DND-41 (cell line): Measurements from ENCODE around the gene EHD1.

Experiments
- ATAC-seq: fragments of 200-7000 bp; cut with Tn5 transposase; 3 replicates; pipeline ENCODE4 v1.9.1; 2021; ENCODE audit warnings: low read depth; ENCODE audit not compliant: insufficient read depth
- DNase-seq: peaks from one replicate; pipeline ENCODE4 v3.0.0-alpha.2; 2020
- H2AFZ ChIP-seq: 2 replicates; pipeline ENCODE4 v1.6.0; 2012; ENCODE audit warnings: low read depth, low read length
- H3K27ac ChIP-seq: 2 replicates; pipeline ENCODE4 v1.5.1; 2012; ENCODE audit warnings: low read length, inconsistent platforms
- H3K27me3 ChIP-seq: fragments of 200-600 bp; sonication (generic); 2 replicates; pipeline ENCODE4 v1.6.0; 2012; ENCODE audit warnings: low read length, mild to moderate bottlenecking, inconsistent platforms; ENCODE audit not compliant: insufficient read depth, poor library complexity
- H3K36me3 ChIP-seq: 2 replicates; pipeline ENCODE4 v1.5.1; 2012; ENCODE audit warnings: low read length, inconsistent platforms; ENCODE audit not compliant: insufficient read depth
- H3K4me1 ChIP-seq: 2 replicates; pipeline ENCODE4 v1.5.1; 2012; ENCODE audit warnings: mild to moderate bottlenecking, low read length; ENCODE audit not compliant: insufficient read depth
- H3K4me2 ChIP-seq: 2 replicates; pipeline ENCODE4 v1.6.0; 2012; ENCODE audit warnings: mild to moderate bottlenecking, moderate library complexity, low read length, inconsistent platforms; ENCODE audit not compliant: insufficient read depth
- H3K4me3 ChIP-seq, 2 experiments: fragments of 200-600 bp in 1 of 2; shearing (Covaris generic) in 1 of 2; 2 replicates each; pipeline ENCODE4 v1.5.1; 2012 to 2016; ENCODE audit warnings: inconsistent platforms in 2 of 2, low read length in 2 of 2, mild to moderate bottlenecking in 2 of 2, low read depth in 1 of 2, moderate library complexity in 1 of 2
- H3K79me2 ChIP-seq: 2 replicates; pipeline ENCODE4 v1.6.0; 2012; ENCODE audit warnings: low read length, inconsistent platforms; ENCODE audit not compliant: insufficient read depth
- H3K9ac ChIP-seq: 2 replicates; pipeline ENCODE4 v1.6.0; 2012; ENCODE audit warnings: low read depth, mild to moderate bottlenecking, inconsistent platforms, low read length, moderate library complexity
- H3K9me3 ChIP-seq: 2 replicates; pipeline ENCODE4 v1.5.1; 2012; ENCODE audit warnings: low read length, moderate library complexity, mild to moderate bottlenecking, inconsistent platforms; ENCODE audit not compliant: insufficient read depth, severe bottlenecking
- H4K20me1 ChIP-seq: 2 replicates; pipeline ENCODE4 v1.6.0; 2012; ENCODE audit warnings: low read length; ENCODE audit not compliant: insufficient read depth
- CTCF ChIP-seq: IDR thresholded peaks from 2 replicates; pipeline ENCODE4 v1.5.1; 2012; ENCODE audit warnings: borderline replicate concordance, low read length, moderate library complexity, mild to moderate bottlenecking; ENCODE audit not compliant: poor library complexity, severe bottlenecking; ENCODE audit errors: extremely low read depth
- EZH2 ChIP-seq: IDR thresholded peaks from 3 replicates; pipeline ENCODE4 v1.6.1; 2012; ENCODE audit warnings: borderline replicate concordance, low read depth, mild to moderate bottlenecking, moderate library complexity, low read length, inconsistent platforms; ENCODE audit not compliant: severe bottlenecking

Gene EHD1

DNA sequence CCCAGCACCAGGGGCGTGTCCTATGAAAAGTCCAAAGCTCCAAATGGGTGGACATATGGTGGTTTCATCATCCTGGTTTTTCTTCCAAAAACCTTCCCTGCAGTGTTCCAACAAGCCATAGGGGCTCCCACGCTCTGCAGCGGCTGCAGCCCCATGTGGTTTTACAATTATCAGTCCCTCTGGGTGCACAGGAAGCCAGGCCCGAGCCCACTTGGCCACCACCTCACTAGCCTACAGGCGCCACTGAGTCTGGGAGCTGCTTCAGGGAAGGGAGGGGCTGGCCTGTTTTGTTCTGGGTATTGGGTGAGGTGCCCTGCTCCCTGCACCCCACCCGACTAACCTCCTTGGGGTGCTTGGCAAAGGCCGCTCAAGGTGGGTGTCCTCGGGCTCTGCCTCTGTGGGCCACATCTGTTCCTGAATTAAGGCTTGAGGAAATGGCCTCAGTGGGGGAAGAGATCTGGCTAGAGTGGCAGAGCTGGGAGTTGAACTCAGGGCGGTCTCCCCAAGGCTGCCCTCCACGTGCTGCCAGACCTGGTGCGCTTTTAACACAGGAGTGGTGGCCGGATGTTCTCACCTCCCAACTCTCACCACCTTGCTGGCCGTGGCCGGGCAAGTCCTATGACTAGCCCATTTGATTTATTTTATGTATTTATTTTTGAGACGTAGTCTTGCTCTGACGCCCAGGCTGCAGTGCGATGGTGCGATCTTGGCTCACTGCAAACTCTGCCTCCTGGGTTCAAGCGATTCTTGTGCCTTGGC is 28.6 kb downstream of the EHD1 start:
- no peak for TF ChIP-seq EZH2
- no peak for TF ChIP-seq CTCF
- Histone ChIP-seq H2AFZ (no peak overlapping the region), H3K4me3 (no peak overlapping the region), H3K79me2 (no peaks in the 10 kb centered on the region), H3K4me1 (peaks cover 8% of the 10 kb centered on the region), H3K9me3 (no peaks in the 10 kb centered on the region), H3K9ac (no peak overlapping the region), H3K4me2 (no peak overlapping the region), H3K27ac (no peak overlapping the region), H4K20me1 (no peaks in the 10 kb centered on the region), H3K27me3 (peaks cover 1% of the 10 kb centered on the region), H3K36me3 (peaks cover 20% of the 10 kb centered on the region)
- ATAC-seq (no peak), DNase-seq (no peak)

DNA sequence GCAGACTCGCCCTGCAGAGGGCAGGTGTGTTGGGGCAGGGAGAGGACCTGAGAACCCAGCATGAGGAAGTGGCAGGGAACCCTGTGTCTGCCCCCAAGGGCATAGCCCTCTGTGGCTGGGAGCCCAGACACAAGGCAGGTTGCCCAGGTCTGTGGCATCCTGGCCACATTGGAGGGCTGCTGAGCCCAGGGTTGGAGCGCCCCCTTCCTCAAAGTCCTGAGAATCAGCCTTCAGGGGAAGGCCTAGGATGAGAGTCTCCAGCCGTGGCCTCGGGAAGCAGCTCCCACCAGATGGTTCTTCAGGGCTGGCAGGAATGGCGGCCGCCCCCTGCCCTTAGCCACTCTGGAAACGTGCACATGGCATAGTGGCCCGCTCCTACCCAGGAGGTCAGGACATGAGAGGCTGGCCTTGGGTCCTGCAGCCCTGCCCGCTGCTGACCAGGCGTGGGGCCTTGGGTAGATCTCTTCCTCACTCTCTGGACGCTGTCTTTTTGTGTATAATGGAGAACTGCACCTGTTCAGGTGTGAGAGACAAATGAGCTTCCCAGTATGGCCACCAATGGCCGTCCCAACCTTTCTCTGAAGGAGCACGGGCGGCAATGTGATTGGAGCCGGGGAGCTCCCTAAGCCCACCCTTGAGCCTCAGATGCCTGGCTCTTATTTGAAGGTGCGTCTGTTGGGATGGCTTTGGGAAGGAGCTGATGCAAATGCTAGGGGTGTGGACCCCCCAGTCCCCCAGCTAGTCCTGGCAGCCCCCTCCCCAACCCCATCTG is 29.4 kb downstream of the EHD1 start:
- DNase-seq (no peak), ATAC-seq (no peak)
- H4K20me1 ChIP-seq = 0 out of 2 replicates have a peak, but pooled peaks cover under 1% of the 10 kb centered on the region
- no peak overlapping the region for H2AFZ ChIP-seq
- TF ChIP-seq CTCF (no peak), EZH2 (no peak)
- no peak overlapping the region for H3K9ac ChIP-seq
- no peaks in the 10 kb centered on the region for H3K9me3 ChIP-seq
- peaks cover 12% of the 10 kb centered on the region for H3K36me3 ChIP-seq
- no peak overlapping the region for H3K4me3 ChIP-seq
- peaks cover 16% of the 10 kb centered on the region for H3K4me1 ChIP-seq
- H3K4me2 ChIP-seq = no peak overlapping the region
- H3K79me2 ChIP-seq = no peaks in the 10 kb centered on the region
- no peak overlapping the region for H3K27ac ChIP-seq
- H3K27me3 ChIP-seq = peaks cover 8% of the 10 kb centered on the region

DNA sequence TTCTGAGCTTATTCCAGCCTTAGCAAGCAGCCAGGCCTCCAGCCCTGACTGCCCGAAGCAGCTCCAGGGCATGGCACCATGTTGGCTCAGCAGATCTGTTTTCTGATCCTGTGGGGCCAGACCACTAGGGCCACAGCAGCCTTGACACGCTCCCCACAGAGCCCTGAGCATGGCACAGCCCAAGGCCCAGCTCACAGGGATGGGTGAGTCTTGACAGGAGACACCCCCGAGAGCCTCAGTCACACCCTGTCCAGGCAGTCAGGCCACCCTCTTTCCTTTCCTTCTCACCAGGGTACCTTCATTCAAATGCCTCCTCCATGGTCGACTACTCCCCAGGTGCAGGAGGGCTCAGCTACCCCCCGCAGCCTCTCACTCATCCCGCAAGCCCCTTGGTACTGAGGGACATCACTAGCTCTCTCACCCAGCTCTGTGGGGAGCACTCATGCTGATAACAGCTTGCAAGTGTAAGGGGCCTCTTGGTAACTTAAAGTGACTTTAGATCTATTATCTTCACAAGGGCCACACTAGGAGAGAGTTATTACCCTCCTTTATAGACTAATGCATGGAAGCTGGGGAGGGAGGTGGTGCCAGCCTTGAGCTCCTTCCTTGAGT is 30.1 kb downstream of the EHD1 start:
- H3K4me3 ChIP-seq = no peak overlapping the region
- H3K79me2 ChIP-seq = no peaks in the 10 kb centered on the region
- H2AFZ ChIP-seq = no peak overlapping the region
- no peak overlapping the region for H3K9ac ChIP-seq
- H3K27ac ChIP-seq = no peak overlapping the region
- no peak for ATAC-seq
- no peaks in the 10 kb centered on the region for H3K9me3 ChIP-seq
- peaks cover 12% of the 10 kb centered on the region for H3K27me3 ChIP-seq
- peaks cover 7% of the 10 kb centered on the region; the same call in 1 of the 2 replicates for H3K36me3 ChIP-seq
- TF ChIP-seq CTCF = no peak
- TF ChIP-seq EZH2 = no peak
- peaks cover 17% of the 10 kb centered on the region for H3K4me1 ChIP-seq
- DNase-seq = no peak
- 0 out of 2 replicates have a peak, but pooled peaks cover 3% of the 10 kb centered on the region for H4K20me1 ChIP-seq
- no peak overlapping the region for H3K4me2 ChIP-seq
